Measurements from ENCODE around the gene METTL1.
A peak's percentile ranks its signal among the peaks of the same experiment; 100 is the strongest.

DNA sequence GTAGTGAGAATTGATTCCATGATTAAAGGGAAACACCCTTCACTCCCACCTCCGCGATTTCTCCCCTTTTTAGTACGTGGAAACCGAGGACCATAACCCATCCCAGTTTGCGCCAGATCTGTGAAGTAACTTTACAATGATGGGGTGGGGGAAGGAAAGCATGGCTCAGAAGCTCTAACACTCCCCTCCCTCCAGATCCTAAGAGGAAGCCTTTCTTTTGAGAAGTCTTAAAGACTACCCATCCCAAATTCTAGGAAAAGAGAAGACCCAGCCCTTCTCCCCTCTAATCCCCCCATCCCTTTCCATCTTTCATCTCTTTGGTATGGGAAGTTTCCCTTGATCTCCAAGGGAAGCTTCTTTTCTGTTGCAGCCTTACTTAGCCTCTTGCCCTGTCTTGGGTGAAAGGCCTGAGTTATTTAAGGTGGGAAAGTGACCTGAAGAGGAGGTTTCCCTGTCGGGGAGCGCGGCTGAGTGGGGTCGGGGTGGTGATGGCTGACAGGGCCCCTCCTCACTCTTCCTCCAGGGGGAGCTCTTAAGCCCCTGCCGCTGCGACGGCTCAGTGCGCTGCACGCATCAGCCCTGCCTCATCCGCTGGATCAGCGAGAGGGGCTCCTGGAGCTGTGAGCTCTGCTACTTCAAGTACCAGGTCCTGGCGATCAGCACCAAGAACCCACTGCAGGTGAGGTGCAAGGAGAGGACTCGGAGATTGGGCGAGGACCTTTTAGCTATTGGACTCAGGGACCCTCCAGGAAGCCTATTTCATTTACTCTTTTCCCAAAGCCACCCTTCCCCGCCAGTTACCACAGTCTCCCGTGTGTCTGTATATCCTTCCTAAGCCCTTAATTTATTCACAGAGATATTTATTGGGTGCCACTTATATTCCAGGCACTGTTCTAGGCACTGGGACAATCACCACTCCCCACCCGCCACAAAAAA is 15.2 kb downstream of the METTL1 start:
- TF ChIP-seq CTCF (conservative IDR thresholded peaks at IDR 0.05; ENCODE audit: low read depth in 2 of 2) (peak; percentile 83 to 92), ZNF114 (CRISPR knock-in tag; IDR thresholded peaks at IDR 0.05) (no peak), POLR2AphosphoS5 (IDR thresholded peaks at IDR 0.05; ENCODE audit: low read depth) (no peak), EZH2 (IDR thresholded peaks at IDR 0.05; ENCODE audit: low read depth, unreplicated experiment) (peak; percentile 86), CREB1 (CRISPR knock-in tag; IDR thresholded peaks at IDR 0.05; ENCODE audit: low read depth) (peak; percentile 43; the same call in 1 of the 2 replicates), EZH2phosphoT487 (IDR thresholded peaks at IDR 0.05; ENCODE audit: unreplicated experiment) (peak; percentile 51), JUNB (IDR thresholded peaks at IDR 0.05; ENCODE audit: unreplicated experiment) (no peak)
- TF ChIP-seq, protein P1, sequence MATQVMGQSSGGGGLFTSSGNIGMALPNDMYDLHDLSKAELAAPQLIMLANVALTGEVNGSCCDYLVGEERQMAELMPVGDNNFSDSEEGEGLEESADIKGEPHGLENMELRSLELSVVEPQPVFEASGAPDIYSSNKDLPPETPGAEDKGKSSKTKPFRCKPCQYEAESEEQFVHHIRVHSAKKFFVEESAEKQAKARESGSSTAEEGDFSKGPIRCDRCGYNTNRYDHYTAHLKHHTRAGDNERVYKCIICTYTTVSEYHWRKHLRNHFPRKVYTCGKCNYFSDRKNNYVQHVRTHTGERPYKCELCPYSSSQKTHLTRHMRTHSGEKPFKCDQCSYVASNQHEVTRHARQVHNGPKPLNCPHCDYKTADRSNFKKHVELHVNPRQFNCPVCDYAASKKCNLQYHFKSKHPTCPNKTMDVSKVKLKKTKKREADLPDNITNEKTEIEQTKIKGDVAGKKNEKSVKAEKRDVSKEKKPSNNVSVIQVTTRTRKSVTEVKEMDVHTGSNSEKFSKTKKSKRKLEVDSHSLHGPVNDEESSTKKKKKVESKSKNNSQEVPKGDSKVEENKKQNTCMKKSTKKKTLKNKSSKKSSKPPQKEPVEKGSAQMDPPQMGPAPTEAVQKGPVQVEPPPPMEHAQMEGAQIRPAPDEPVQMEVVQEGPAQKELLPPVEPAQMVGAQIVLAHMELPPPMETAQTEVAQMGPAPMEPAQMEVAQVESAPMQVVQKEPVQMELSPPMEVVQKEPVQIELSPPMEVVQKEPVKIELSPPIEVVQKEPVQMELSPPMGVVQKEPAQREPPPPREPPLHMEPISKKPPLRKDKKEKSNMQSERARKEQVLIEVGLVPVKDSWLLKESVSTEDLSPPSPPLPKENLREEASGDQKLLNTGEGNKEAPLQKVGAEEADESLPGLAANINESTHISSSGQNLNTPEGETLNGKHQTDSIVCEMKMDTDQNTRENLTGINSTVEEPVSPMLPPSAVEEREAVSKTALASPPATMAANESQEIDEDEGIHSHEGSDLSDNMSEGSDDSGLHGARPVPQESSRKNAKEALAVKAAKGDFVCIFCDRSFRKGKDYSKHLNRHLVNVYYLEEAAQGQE (IDR thresholded peaks at IDR 0.05; ENCODE audit: unreplicated experiment), result no peak
